Activated effector memory CD4-positive, alpha-beta T cell treated with Interleukin-2 at 50 U/mL for 16 hours (primary cell): ENCODE results near the gene UBALD1.

Experiments
- DNase-seq: peaks from one replicate; pipeline ENCODE4 v3.0.0-alpha.2; 2020

The UBALD1 gene

GRCh38 chr16:4614571-4615383, at the start of gene UBALD1:
Gene UBALD1, minus strand, starts transcription at chr16:4614888. Its CDS starts 91 bp downstream, at chr16:4614797.
- peak; percentile 68 for DNase-seq

- no peak for DNase-seq
Measured at GRCh38 chr16:4663777-4664465, 49.2 kb upstream of the UBALD1 start.

- no peak for DNase-seq
Measured at GRCh38 chr16:4663465-4663776, 48.7 kb upstream of the UBALD1 start.

GRCh38 chr16:4661661-4662060, 47.0 kb upstream of the UBALD1 start:
- no peak for DNase-seq

DNA sequence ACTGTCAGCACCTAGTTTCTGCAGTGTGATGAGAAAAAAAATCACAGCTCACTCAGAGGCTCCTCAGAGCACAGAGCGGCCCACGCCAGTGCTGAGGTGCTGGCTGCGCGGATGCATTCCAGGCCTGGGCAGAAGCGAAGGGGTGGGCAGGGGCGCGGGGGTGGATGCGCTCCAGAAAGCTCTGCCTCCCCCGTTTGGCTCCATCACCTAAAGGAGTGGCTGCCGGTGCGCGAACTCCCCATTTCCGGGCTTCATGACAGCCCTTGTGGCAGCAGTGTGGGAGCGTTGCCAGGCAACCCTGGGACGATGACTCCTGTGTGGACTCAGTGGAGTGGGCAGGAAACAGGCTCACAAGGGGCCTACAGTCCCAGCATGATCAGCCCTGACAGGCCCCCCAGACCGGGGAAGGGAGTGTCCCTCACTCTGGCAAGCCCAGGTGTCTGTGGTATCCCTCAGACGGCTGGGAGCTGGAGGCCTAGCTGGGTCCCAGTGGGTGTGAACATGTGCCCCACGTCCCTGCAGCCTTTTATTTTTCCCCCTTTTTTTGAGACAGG, 45.8 kb upstream of the UBALD1 start:
- peak; percentile 19 for DNase-seq

GRCh38 chr16:4659363-4660353, 45.0 kb upstream of the UBALD1 start:
- DNase-seq: no peak

DNA sequence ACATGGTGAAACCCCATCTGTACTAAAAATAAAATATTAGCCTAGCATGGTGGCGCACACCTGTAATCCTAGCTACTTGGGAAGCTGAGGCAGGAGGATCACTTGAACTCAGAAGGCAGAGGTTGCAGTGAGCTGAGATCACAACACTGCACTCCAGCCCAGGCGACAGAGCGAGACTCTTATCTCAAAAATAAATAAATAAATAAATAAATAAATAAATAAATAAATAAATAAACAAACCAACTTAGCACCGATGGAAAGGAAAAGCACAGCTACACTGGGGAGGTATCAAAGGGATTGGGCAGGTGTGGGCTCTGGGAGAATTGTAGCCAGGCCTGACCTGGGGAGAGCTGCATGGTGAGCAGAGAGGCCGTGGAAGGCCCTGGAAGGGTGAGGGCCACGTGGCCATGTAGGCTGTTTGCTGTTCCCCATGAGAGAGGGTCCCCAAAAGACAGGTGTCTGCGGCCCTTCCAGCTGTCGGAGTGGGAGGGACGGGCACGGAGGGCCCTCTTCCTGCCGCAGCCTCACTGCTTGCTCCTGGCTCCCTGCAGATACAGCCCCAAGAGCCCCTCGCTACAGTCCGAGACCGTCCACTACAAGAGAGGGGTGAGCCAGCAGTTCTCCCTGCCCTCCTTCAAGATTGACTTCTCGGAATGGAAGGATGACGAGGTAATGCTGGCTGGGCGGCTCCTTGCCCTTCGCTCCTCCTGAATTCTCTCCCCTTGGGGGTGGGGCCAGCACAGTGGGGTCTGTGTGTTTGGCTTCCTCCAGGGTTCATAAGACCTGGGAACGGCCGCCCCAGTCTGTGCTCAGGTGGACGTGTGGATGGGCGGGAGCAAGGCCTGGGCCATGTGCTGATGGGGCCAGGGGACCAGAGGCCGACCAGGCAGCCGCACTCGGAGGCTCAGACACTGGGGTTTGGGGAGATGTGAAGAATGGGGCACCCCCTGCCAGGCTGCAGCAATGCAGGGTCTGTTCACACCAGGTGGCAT, 42.3 kb upstream of the UBALD1 start:
- DNase-seq: no peak

GRCh38 chr16:4656221-4656620, 41.5 kb upstream of the UBALD1 start:
- DNase-seq: no peak

DNA sequence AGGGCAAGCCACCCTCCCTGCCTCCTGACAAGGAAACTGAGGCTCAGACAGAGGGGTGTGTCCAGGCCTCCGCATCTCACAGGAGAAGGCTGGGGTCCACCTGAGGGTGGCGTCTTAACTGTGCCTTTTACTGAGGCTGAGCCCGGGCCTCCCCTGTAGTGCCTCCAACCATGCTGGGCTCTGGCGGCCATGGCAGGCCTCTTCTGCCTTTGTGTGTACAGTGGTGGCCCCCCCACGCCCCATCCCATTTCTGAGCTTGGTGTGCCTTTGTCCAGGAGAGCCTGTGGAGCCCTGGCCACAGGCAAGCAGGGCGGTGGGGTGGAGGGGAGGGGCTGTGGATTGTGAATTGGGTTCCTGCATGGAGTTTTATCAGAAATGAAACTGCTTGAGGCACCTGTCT, 41.1 kb upstream of the UBALD1 start:
- no peak for DNase-seq

DNA sequence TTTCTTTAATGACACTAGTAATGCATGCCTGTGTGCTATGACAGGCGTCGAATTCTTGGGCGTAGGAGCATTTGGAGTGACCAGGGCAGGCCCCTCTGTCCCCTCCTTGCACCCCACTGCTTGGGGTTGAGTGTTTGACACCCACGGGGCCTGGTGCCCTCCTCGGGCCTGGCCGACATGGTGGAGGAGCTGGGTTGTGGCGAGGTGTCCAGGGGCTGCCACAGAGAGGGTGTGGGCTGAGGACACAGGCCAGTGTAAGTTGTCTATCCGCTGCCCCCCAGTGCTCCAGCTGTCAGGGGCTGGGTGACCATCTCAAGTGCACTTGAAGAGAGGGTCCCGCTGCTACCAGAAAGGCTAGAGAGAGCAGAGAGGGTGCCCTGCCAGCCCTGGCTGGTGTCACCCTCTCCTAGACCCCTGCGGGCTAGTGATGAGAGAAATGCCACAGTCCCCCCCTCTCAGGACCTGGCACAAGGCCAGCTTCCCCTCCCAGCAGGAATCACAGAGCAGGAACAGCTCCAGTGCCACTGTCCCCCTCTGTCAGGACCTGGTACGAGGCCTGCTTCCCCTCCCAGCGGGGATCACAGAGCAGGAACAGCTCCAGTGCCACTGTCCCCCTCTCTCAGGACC, 40.4 kb upstream of the UBALD1 start:
- no peak for DNase-seq

- DNase-seq: no peak
Measured at GRCh38 chr16:4654011-4654963, 39.6 kb upstream of the UBALD1 start.

- no peak for DNase-seq
Measured at GRCh38 chr16:4652561-4652960, 37.9 kb upstream of the UBALD1 start.

DNA sequence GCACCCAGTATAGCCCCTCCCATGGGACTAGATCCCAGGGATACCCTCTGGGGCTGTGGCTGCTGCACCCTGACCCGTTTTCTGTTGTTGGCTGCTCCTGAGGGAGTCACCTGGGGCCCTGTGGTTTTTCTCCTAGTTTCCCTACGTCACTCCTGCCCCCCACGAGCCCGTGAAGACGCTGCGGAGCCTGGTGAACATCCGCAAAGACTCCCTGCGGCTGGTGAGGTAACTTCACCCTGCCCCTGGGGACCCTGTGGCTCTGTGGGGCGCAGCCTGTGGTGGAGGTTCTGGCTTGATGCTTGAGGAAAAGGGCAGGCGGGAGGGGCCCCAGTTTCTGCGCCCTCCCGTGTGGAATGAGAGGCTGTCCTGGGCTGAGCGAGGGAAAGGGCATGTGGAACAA, 37.1 kb upstream of the UBALD1 start:
- DNase-seq: no peak

- peak; percentile 55 for DNase-seq
Measured at GRCh38 chr16:4650443-4651074, 35.9 kb upstream of the UBALD1 start.

DNA sequence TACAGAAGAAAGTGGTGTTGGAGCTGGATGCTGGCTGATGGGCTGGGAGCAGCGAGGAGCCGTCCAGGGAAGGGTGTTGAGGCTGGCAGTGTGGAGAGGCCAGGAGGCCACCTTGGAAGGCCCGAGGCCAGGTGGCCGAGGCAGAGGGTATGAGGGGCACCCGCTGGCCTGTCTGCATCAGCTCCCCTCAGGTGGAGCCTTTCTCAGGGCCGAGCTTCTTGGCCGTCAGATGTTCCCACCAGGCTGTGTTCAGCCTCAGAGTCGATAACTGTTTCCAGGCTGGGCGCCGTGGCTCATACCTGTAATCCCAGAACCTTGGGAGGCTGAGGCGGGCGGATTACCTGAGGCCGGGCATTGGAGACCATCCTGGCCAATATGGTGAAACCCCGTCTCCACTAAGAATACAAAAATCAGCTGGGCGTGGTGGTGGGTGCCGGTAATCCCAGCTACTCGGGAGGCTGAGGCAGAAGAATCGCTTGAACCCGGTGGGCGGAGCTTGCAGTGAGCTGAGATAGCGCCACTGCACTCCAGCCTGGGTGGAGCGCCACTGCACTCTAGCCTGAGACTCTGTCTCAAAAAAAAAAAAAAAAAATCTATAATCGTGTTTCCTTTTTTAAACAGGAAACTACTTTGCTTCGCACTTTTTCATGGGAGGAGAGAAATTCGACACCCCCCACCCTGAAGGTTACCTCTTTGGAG, 35.2 kb upstream of the UBALD1 start:
- no peak for DNase-seq

DNA sequence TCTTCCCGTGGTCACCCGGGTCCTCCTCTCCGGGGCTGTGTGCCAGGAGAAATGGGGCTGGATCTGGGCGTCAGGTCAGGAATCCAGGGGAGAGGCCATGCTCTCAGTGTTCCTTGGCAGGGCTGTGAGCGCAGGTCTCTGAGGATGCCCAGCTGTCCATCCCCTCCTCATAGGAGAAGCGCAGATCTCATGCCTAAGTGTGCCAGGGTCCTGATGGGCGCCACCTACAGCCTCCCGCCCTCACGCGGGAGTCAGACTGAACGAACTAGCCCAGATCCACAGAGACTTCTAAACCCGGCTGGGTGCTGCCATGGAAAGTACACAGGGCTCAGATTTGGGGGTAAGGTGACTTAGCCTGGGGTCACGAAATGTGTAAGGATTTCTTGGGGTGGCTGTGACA, 34.2 kb upstream of the UBALD1 start:
- no peak for DNase-seq

GRCh38 chr16:4647644-4647980, 32.9 kb upstream of the UBALD1 start:
- DNase-seq: no peak

DNA sequence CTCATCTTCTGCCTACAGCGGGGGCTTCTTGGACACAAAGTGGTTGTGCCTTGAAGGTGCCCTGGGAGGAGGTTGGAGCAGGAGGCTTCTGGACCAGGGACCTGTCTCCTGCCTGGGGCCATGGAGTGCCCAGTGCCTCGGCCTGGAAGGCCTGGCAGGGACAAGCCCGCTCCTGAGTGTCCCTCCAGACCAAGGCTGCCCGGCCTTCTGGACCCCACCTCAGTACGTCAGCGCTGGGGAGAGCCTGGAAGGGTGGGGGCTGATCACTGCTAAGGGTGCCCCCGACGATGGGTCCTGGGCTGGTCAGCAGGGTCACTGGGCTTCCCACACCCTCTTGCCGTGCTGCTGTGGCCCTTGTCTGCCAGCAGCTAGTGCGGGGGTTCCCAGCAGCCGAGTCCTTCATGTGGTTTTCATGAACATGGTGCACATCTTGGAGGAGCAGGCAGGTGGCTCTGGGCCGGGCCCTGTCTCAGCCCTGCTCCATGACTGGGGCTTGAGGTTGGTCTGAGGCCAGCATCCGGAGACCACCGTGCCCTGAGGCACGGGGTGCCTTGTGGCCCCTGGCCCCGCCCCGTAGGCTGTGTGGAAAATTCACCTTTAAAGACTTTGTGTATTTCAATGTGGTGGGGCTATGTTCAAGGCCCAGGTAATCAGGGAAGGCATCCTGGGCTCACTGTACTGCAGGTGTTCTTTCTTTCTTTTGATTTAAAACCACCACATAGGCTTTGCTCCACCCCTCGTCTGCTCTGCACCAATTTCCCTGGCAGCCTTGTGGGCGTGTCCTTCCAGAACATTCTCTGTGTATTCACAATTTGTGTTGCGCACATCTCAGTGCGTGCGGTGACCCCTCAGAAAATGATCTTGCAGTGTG, 32.3 kb upstream of the UBALD1 start:
- no peak for DNase-seq
